Trophoblast cell (in vitro differentiated cells and primary cell): ENCODE data around the gene STIMATE.

Experiments used
- DNase-seq, 2 donors: peaks; one replicate each; pipeline ENCODE4 v3.0.0-alpha.2; 2016
- H2AFZ ChIP-seq: 2 replicates; pipeline ENCODE4 v1.6.1; 2013; ENCODE audit warnings: low read length, moderate library complexity, mild to moderate bottlenecking; ENCODE audit not compliant: insufficient read depth, poor library complexity
- H2AK5ac ChIP-seq: 2 replicates; pipeline ENCODE4 v1.6.1; 2013; ENCODE audit warnings: mild to moderate bottlenecking, low read length
- H2BK120ac ChIP-seq: 2 replicates; pipeline ENCODE4 v1.6.1; 2013; ENCODE audit warnings: low read length, mild to moderate bottlenecking, moderate library complexity; ENCODE audit not compliant: insufficient read depth, poor library complexity
- H2BK12ac ChIP-seq: 2 replicates; pipeline ENCODE4 v1.6.1; 2013; ENCODE audit warnings: mild to moderate bottlenecking, low read length, moderate library complexity
- H2BK5ac ChIP-seq: 2 replicates; pipeline ENCODE4 v1.6.1; 2013; ENCODE audit warnings: low read length, low read depth, moderate library complexity, mild to moderate bottlenecking; ENCODE audit not compliant: poor library complexity
- H3K14ac ChIP-seq: 2 replicates; pipeline ENCODE4 v1.6.1; 2013; ENCODE audit warnings: mild to moderate bottlenecking, low read length
- H3K18ac ChIP-seq: 2 replicates; pipeline ENCODE4 v1.6.1; 2013; ENCODE audit warnings: mild to moderate bottlenecking, low read length
- H3K23ac ChIP-seq: 2 replicates; pipeline ENCODE4 v1.6.1; 2013; ENCODE audit warnings: low read length
- H3K27ac ChIP-seq: 2 replicates; pipeline ENCODE4 v1.5.1; 2013; ENCODE audit warnings: low read depth, mild to moderate bottlenecking, inconsistent platforms, low read length, moderate library complexity
- H3K27me3 ChIP-seq: 2 replicates; pipeline ENCODE4 v1.6.1; 2013; ENCODE audit warnings: inconsistent platforms, mild to moderate bottlenecking, low read length, moderate library complexity; ENCODE audit not compliant: insufficient read depth
- H3K36me3 ChIP-seq, 2 experiments: 1 replicate in 1 of 2; 2 replicates in 1 of 2; pipeline ENCODE4 v1.6.1; 2013; ENCODE audit warnings: low read length in 2 of 2, mild to moderate bottlenecking in 2 of 2, moderate library complexity in 1 of 2; ENCODE audit not compliant: insufficient read depth in 2 of 2, control insufficient read depth in 1 of 2
- H3K4ac ChIP-seq: 2 replicates; pipeline ENCODE4 v1.6.1; 2013; ENCODE audit warnings: low read depth, mild to moderate bottlenecking, low read length, moderate library complexity
- H3K4me1 ChIP-seq, 2 experiments: 1 replicate in 1 of 2; 2 replicates in 1 of 2; pipeline ENCODE4 v1.6.1; 2013; ENCODE audit warnings: low read length in 2 of 2, mild to moderate bottlenecking in 2 of 2, moderate library complexity in 1 of 2; ENCODE audit not compliant: insufficient read depth in 2 of 2, control insufficient read depth in 1 of 2
- H3K4me2 ChIP-seq: 2 replicates; pipeline ENCODE4 v1.6.1; 2013; ENCODE audit warnings: inconsistent platforms, mild to moderate bottlenecking, low read length, moderate library complexity
- H3K4me3 ChIP-seq: 2 replicates; pipeline ENCODE4 v1.5.1; 2013; ENCODE audit warnings: mild to moderate bottlenecking, low read depth, low read length, inconsistent platforms
- H3K79me1 ChIP-seq: one replicate; pipeline ENCODE4 v1.6.1; 2013; ENCODE audit warnings: low read length
- H3K79me2 ChIP-seq: 2 replicates; pipeline ENCODE4 v1.6.1; 2013; ENCODE audit warnings: low read length, mild to moderate bottlenecking; ENCODE audit not compliant: control insufficient read depth, insufficient read depth, poor library complexity
- H3K9ac ChIP-seq: 2 replicates; pipeline ENCODE4 v1.6.1; 2013; ENCODE audit warnings: mild to moderate bottlenecking, low read length
- H3K9me3 ChIP-seq: 2 replicates; pipeline ENCODE4 v1.6.1; 2013; ENCODE audit warnings: low read depth, mild to moderate bottlenecking, control low read depth, inconsistent platforms, low read length; ENCODE audit not compliant: insufficient read depth
- H4K12ac ChIP-seq: 2 replicates; pipeline ENCODE4 v1.6.1; 2013; ENCODE audit warnings: low read depth, mild to moderate bottlenecking, low read length, moderate library complexity
- H4K8ac ChIP-seq: 2 replicates; pipeline ENCODE4 v1.6.1; 2013; ENCODE audit warnings: low read depth, mild to moderate bottlenecking, low read length, moderate library complexity
- H4K91ac ChIP-seq: one replicate; pipeline ENCODE4 v1.6.1; 2013; ENCODE audit warnings: low read depth, mild to moderate bottlenecking, low read length, moderate library complexity
- WGBS: extraction: QIAGEN DNeasy Blood & Tissue Kit; methylation state at CpG from one replicate; pipeline ENCODE4 v1.1.7; 2013; ENCODE audit warnings: missing lambda C conversion rate; ENCODE audit not compliant: insufficient read length, insufficient coverage; ENCODE audit errors: extremely low coverage; 5-methylcytosine and 5-hydroxymethylcytosine counted together

Gene STIMATE

GRCh38 chr3:52872245-52872644 lies 25.1 kb downstream of the STIMATE start:
- Histone ChIP-seq H3K79me1 (no peaks in the 10 kb centered on the region), H2AK5ac (no peak overlapping the region), H3K14ac (no peak overlapping the region), H3K4ac (no peak overlapping the region), H2BK12ac (no peak overlapping the region), H3K36me3 (no peaks in the 10 kb centered on the region), H3K27me3 (no peaks in the 10 kb centered on the region), H3K79me2 (no peaks in the 10 kb centered on the region), H3K4me3 (no peak overlapping the region), H4K91ac (no peak overlapping the region), H2AFZ (no peak overlapping the region), H3K23ac (no peak overlapping the region), H3K27ac (no peak overlapping the region), H4K12ac (no peak overlapping the region), H3K18ac (no peak overlapping the region), H3K9me3 (no peaks in the 10 kb centered on the region), H2BK5ac (no peak overlapping the region), H4K8ac (no peak overlapping the region), H3K4me1 (peaks cover 0 to 2% of the 10 kb centered on the region in 2 experiments), H2BK120ac (no peak overlapping the region), H3K4me2 (no peak overlapping the region), H3K9ac (no peak overlapping the region)
- no peak for DNase-seq
- no CpG with 5 or more reads among the region's 3 CpGs for WGBS

GRCh38 chr3:52871761-52872160 lies 25.6 kb downstream of the STIMATE start:
- no peak overlapping the region for H4K12ac ChIP-seq
- no peak overlapping the region for H4K91ac ChIP-seq
- no peak overlapping the region for H3K4me3 ChIP-seq
- H3K4me1 ChIP-seq = peaks cover 0 to 2% of the 10 kb centered on the region in 2 experiments
- no peaks in the 10 kb centered on the region for H3K36me3 ChIP-seq
- no peaks in the 10 kb centered on the region for H3K9me3 ChIP-seq
- no peak overlapping the region for H3K4ac ChIP-seq
- no peak overlapping the region for H3K14ac ChIP-seq
- no peak overlapping the region for H2BK12ac ChIP-seq
- no peak overlapping the region for H2AK5ac ChIP-seq
- H3K23ac ChIP-seq = no peak overlapping the region
- H3K4me2 ChIP-seq = no peak overlapping the region
- no peak overlapping the region for H2AFZ ChIP-seq
- H3K79me2 ChIP-seq = no peaks in the 10 kb centered on the region
- no peaks in the 10 kb centered on the region for H3K27me3 ChIP-seq
- H2BK120ac ChIP-seq = no peak overlapping the region
- no peak overlapping the region for H3K18ac ChIP-seq
- H3K79me1 ChIP-seq = no peaks in the 10 kb centered on the region
- WGBS = no CpG with 5 or more reads among the region's 9 CpGs
- no peak for DNase-seq
- no peak overlapping the region for H3K9ac ChIP-seq
- H3K27ac ChIP-seq = no peak overlapping the region
- H4K8ac ChIP-seq = no peak overlapping the region
- no peak overlapping the region for H2BK5ac ChIP-seq

- WGBS = no CpG with 5 or more reads among the region's 10 CpGs
- Histone ChIP-seq H4K8ac (no peak overlapping the region), H2BK5ac (no peak overlapping the region), H3K27me3 (no peaks in the 10 kb centered on the region), H3K79me2 (no peaks in the 10 kb centered on the region), H3K4me2 (no peak overlapping the region), H2BK12ac (no peak overlapping the region), H4K91ac (no peak overlapping the region), H2AFZ (no peak overlapping the region), H3K9ac (no peak overlapping the region), H3K4me1 (no peaks in the 10 kb centered on the region), H4K12ac (no peak overlapping the region), H2BK120ac (no peak overlapping the region), H3K4ac (no peak overlapping the region), H3K79me1 (no peaks in the 10 kb centered on the region), H3K18ac (no peak overlapping the region), H3K27ac (no peak overlapping the region), H3K36me3 (no peaks in the 10 kb centered on the region), H3K4me3 (no peak overlapping the region), H3K9me3 (peaks cover 8% of the 10 kb centered on the region), H3K14ac (no peak overlapping the region), H3K23ac (no peak overlapping the region), H2AK5ac (no peak overlapping the region)
- DNase-seq = no peak
Observed at GRCh38 chr3:52870471-52870870, 26.9 kb downstream of the STIMATE start.

- H3K4me2 ChIP-seq = no peak overlapping the region
- H3K4me1 ChIP-seq = no peaks in the 10 kb centered on the region
- no peak overlapping the region for H3K18ac ChIP-seq
- no peaks in the 10 kb centered on the region for H3K79me1 ChIP-seq
- H3K14ac ChIP-seq = no peak overlapping the region
- no peaks in the 10 kb centered on the region for H3K79me2 ChIP-seq
- DNase-seq = no peak
- no peak overlapping the region for H2AK5ac ChIP-seq
- H3K36me3 ChIP-seq = no peaks in the 10 kb centered on the region
- H3K9ac ChIP-seq = no peak overlapping the region
- no CpG with 5 or more reads among the region's 12 CpGs for WGBS
- H2AFZ ChIP-seq = no peak overlapping the region
- H3K23ac ChIP-seq = no peak overlapping the region
- H4K8ac ChIP-seq = no peak overlapping the region
- no peak overlapping the region for H3K4ac ChIP-seq
- H4K91ac ChIP-seq = no peak overlapping the region
- no peak overlapping the region for H2BK5ac ChIP-seq
- H2BK120ac ChIP-seq = no peak overlapping the region
- no peak overlapping the region for H3K27ac ChIP-seq
- no peak overlapping the region for H2BK12ac ChIP-seq
- no peaks in the 10 kb centered on the region for H3K27me3 ChIP-seq
- no peak overlapping the region for H4K12ac ChIP-seq
- H3K9me3 ChIP-seq = peaks cover 9% of the 10 kb centered on the region
- H3K4me3 ChIP-seq = no peak overlapping the region
Observed at GRCh38 chr3:52866427-52866826, 30.9 kb downstream of the STIMATE start.
